ENCODE results near the gene C1RL.
A peak's percentile ranks its signal among the peaks of the same experiment; 100 is the strongest.

The C1RL gene

DNA sequence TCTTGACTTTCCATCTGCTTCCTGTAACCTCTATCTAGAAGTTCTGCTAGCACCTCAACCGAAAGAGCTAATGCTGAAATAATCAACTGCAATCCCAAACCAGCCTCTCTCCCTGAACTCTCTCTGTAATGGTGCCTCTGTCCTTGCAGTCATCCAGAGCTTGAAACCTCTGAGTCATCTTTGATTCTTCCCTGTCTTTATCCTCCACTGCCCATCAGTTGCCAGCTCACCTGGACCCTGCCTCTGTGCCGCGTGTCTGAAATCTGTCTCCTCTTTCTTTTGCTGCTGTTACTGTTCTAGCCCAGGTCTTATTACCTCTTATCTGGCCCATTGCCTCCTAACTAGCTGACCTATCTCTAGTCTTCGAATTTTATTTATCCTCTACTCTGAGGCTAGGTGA is 36.7 kb upstream of the C1RL start:
- TF ChIP-seq, protein P1, sequence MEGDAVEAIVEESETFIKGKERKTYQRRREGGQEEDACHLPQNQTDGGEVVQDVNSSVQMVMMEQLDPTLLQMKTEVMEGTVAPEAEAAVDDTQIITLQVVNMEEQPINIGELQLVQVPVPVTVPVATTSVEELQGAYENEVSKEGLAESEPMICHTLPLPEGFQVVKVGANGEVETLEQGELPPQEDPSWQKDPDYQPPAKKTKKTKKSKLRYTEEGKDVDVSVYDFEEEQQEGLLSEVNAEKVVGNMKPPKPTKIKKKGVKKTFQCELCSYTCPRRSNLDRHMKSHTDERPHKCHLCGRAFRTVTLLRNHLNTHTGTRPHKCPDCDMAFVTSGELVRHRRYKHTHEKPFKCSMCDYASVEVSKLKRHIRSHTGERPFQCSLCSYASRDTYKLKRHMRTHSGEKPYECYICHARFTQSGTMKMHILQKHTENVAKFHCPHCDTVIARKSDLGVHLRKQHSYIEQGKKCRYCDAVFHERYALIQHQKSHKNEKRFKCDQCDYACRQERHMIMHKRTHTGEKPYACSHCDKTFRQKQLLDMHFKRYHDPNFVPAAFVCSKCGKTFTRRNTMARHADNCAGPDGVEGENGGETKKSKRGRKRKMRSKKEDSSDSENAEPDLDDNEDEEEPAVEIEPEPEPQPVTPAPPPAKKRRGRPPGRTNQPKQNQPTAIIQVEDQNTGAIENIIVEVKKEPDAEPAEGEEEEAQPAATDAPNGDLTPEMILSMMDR (IDR thresholded peaks at IDR 0.05; ENCODE audit: low read length) = no peak
- TF ChIP-seq EZH2 (IDR thresholded peaks at IDR 0.05; ENCODE audit: borderline replicate concordance, low read length) = no peak
- no peaks in the 10 kb centered on the region for H3K36me3 ChIP-seq (ENCODE audit: insufficient read depth, low read length)

DNA sequence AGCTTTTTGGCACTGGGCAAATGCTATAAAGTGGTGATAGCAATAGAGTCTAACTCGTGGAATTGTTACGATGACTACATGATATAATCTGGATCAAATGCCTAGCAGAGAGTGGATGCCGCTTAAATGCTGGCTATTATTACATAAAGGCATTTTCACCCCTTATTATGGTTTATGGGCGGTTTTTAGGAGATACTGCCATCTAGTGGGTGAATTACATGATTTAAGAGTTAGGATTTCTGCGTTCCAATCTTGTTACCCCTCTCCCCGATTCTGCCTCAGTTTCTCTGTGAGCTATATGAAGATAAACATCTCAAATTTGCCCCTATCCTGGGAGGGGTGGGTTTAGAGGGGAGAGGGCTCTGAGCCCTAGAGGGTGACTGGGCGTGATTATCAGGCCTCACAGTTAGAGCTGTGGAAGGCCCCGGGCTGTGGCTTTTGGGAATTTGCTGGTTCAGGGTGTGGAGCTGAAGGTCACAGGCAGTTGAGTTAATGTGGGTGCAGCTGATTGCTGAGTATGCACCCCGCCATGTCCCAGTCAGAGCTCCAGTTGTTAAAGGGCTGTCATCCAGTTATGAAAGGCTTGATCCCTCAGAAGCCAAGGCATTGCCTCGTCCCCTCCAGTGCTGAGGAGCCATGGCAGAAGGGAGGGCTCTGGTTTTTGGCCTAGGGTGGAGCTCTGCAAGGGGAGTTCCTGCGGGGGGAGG is 35.6 kb upstream of the C1RL start:
- H3K9ac ChIP-seq (ENCODE audit: low read length) = no peak overlapping the region
- no peaks in the 10 kb centered on the region for H3F3A ChIP-seq (ENCODE audit: insufficient read depth, low read length)
- H3K4me3 ChIP-seq (ENCODE audit: low read depth, low read length, poor library complexity, severe bottlenecking) = no peak overlapping the region
- H3K4me1 ChIP-seq (ENCODE audit: insufficient read depth, low read length, severe bottlenecking) = no peaks in the 10 kb centered on the region
- TF ChIP-seq, protein P1 (IDR thresholded peaks at IDR 0.05; ENCODE audit: low read length) = peak; percentile 60; the same call in 1 of the 2 replicates
- no peak for TF ChIP-seq EZH2 (IDR thresholded peaks at IDR 0.05; ENCODE audit: borderline replicate concordance, low read length)
- no peak overlapping the region for H3K27ac ChIP-seq (ENCODE audit: low read depth, low read length, poor library complexity, severe bottlenecking)
- H4K20me1 ChIP-seq (ENCODE audit: insufficient read depth, low read length) = no peaks in the 10 kb centered on the region
- H3K36me3 ChIP-seq (ENCODE audit: insufficient read depth, low read length) = no peaks in the 10 kb centered on the region
- no peaks in the 10 kb centered on the region for H3K27me3 ChIP-seq (ENCODE audit: insufficient read depth, low read length)
- no peaks in the 10 kb centered on the region for H3K9me2 ChIP-seq (ENCODE audit: low read depth, low read length)
- H2AFZ ChIP-seq (ENCODE audit: low read length) = no peak overlapping the region
- no peak overlapping the region for H3K4me2 ChIP-seq (ENCODE audit: low read length)
- H3K9me3 ChIP-seq (ENCODE audit: low read length) = no peaks in the 10 kb centered on the region
- H3K79me2 ChIP-seq (ENCODE audit: insufficient read depth, low read length) = no peaks in the 10 kb centered on the region

More for the DNA sequence above, 36.7 kb upstream of the C1RL start:
- no peak overlapping the region for H3K4me3 ChIP-seq (ENCODE audit: low read depth, low read length, poor library complexity, severe bottlenecking)
- H3K27ac ChIP-seq (ENCODE audit: low read depth, low read length, poor library complexity, severe bottlenecking) = no peak overlapping the region
- H4K20me1 ChIP-seq (ENCODE audit: insufficient read depth, low read length) = no peaks in the 10 kb centered on the region
- H3F3A ChIP-seq (ENCODE audit: insufficient read depth, low read length) = no peaks in the 10 kb centered on the region
- no peaks in the 10 kb centered on the region for H3K79me2 ChIP-seq (ENCODE audit: insufficient read depth, low read length)
- H2AFZ ChIP-seq (ENCODE audit: low read length) = no peak overlapping the region
- H3K9me2 ChIP-seq (ENCODE audit: low read depth, low read length) = no peaks in the 10 kb centered on the region
- no peaks in the 10 kb centered on the region for H3K27me3 ChIP-seq (ENCODE audit: insufficient read depth, low read length)
- H3K9ac ChIP-seq (ENCODE audit: low read length) = no peak overlapping the region
- no peaks in the 10 kb centered on the region for H3K9me3 ChIP-seq (ENCODE audit: low read length)
- no peak overlapping the region for H3K4me2 ChIP-seq (ENCODE audit: low read length)
- H3K4me1 ChIP-seq (ENCODE audit: insufficient read depth, low read length, severe bottlenecking) = no peaks in the 10 kb centered on the region

DNA sequence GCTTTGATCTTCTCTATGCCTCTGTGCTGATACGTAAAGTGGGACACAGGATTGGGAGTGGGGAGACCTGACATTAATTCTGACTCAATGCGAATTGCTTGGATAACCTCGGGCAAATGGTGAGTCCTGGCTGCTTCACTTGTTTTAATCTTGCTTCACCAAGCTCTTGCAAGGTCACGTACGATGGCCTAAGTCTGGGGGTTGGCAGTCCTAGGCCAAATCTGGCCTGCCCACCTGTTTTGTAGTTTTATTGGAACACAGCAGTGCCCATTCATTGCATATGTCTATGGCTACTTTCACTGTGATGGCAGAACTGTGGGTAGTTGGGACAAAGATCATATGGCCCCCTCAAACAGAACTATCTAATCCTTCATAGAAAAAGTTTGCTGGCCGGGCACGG is 34.5 kb upstream of the C1RL start:
- Histone ChIP-seq H3K27me3 (ENCODE audit: insufficient read depth, low read length) (no peaks in the 10 kb centered on the region), H3K4me3 (ENCODE audit: low read depth, low read length, poor library complexity, severe bottlenecking) (no peak overlapping the region), H3K9ac (ENCODE audit: low read length) (no peak overlapping the region), H3K9me3 (ENCODE audit: low read length) (no peaks in the 10 kb centered on the region), H3K36me3 (ENCODE audit: insufficient read depth, low read length) (no peaks in the 10 kb centered on the region), H3K4me2 (ENCODE audit: low read length) (no peak overlapping the region), H4K20me1 (ENCODE audit: insufficient read depth, low read length) (no peaks in the 10 kb centered on the region), H3F3A (ENCODE audit: insufficient read depth, low read length) (no peaks in the 10 kb centered on the region), H3K9me2 (ENCODE audit: low read depth, low read length) (no peaks in the 10 kb centered on the region), H3K27ac (ENCODE audit: low read depth, low read length, poor library complexity, severe bottlenecking) (no peak overlapping the region), H2AFZ (ENCODE audit: low read length) (no peak overlapping the region), H3K4me1 (ENCODE audit: insufficient read depth, low read length, severe bottlenecking) (no peaks in the 10 kb centered on the region), H3K79me2 (ENCODE audit: insufficient read depth, low read length) (no peaks in the 10 kb centered on the region)
- TF ChIP-seq, protein P1 (IDR thresholded peaks at IDR 0.05; ENCODE audit: low read length) = no peak
- no peak for TF ChIP-seq EZH2 (IDR thresholded peaks at IDR 0.05; ENCODE audit: borderline replicate concordance, low read length)
